ENCODE results near the gene PTPRF. TPM values are rescaled to one million over a fixed set of nuclear protein-coding genes. Genes with fewer than 3 reads are reported as not detected.
A peak's percentile ranks its signal among the peaks of the same experiment; 100 is the strongest.

The PTPRF gene
- total RNA-seq, 1 donor from 2014 or later = 71.1 TPM

GRCh38 chr1:43503534-43503933, 27.1 kb upstream of the PTPRF start:
- Histone ChIP-seq H3K36me3 (no peaks in the 10 kb centered on the region), H3K4me3 (no peak overlapping the region), H3F3A (ENCODE audit: low read depth) (no peaks in the 10 kb centered on the region), H3K79me2 (ENCODE audit: low read depth) (no peaks in the 10 kb centered on the region), H3K9ac (no peak overlapping the region), H3K27ac (no peak overlapping the region), H3K4me1 (no peaks in the 10 kb centered on the region), H4K20me1 (ENCODE audit: low read depth) (no peaks in the 10 kb centered on the region), H2AFZ (replicated peaks) (no peak overlapping the region), H3K27me3 (no peaks in the 10 kb centered on the region), H3K4me2 (no peak overlapping the region), H3K9me3 (ENCODE audit: low read depth) (no peaks in the 10 kb centered on the region)
- Mint-ChIP-seq H3K4me1 (peaks cover 5% of the 10 kb centered on the region), H3K36me3 (peaks cover 1% of the 10 kb centered on the region), H3K4me3 (no peak overlapping the region), H3K27ac (no peak overlapping the region), H3K9me3 (peaks cover 2% of the 10 kb centered on the region), H3K27me3 (ENCODE audit: insufficient read depth, low read depth) (no peaks in the 10 kb centered on the region)
- TF ChIP-seq EZH2phosphoT487 (IDR thresholded peaks at IDR 0.05) = no peak
- TF ChIP-seq, protein P1, sequence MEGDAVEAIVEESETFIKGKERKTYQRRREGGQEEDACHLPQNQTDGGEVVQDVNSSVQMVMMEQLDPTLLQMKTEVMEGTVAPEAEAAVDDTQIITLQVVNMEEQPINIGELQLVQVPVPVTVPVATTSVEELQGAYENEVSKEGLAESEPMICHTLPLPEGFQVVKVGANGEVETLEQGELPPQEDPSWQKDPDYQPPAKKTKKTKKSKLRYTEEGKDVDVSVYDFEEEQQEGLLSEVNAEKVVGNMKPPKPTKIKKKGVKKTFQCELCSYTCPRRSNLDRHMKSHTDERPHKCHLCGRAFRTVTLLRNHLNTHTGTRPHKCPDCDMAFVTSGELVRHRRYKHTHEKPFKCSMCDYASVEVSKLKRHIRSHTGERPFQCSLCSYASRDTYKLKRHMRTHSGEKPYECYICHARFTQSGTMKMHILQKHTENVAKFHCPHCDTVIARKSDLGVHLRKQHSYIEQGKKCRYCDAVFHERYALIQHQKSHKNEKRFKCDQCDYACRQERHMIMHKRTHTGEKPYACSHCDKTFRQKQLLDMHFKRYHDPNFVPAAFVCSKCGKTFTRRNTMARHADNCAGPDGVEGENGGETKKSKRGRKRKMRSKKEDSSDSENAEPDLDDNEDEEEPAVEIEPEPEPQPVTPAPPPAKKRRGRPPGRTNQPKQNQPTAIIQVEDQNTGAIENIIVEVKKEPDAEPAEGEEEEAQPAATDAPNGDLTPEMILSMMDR (IDR thresholded peaks at IDR 0.05) = no peak
- TF ChIP-seq EZH2 (IDR thresholded peaks at IDR 0.05) = no peak
- no peak for DNase-seq (ENCODE audit: low spot score)

GRCh38 chr1:43505077-43505780, 25.5 kb upstream of the PTPRF start:
- Histone ChIP-seq H3K36me3 (no peaks in the 10 kb centered on the region), H3K4me3 (no peak overlapping the region), H3K4me2 (no peak overlapping the region), H4K20me1 (ENCODE audit: low read depth) (no peaks in the 10 kb centered on the region), H3K79me2 (ENCODE audit: low read depth) (no peaks in the 10 kb centered on the region), H3K27ac (no peak overlapping the region), H3K4me1 (no peaks in the 10 kb centered on the region), H3F3A (ENCODE audit: low read depth) (no peaks in the 10 kb centered on the region), H2AFZ (replicated peaks) (no peak overlapping the region), H3K9me3 (ENCODE audit: low read depth) (no peaks in the 10 kb centered on the region), H3K9ac (no peak overlapping the region), H3K27me3 (no peaks in the 10 kb centered on the region)
- no peaks in the 10 kb centered on the region for H3K27me3 Mint-ChIP-seq (ENCODE audit: insufficient read depth, low read depth)
- DNase-seq (ENCODE audit: low spot score) = no peak
- peaks cover 2% of the 10 kb centered on the region for H3K9me3 Mint-ChIP-seq
- H3K4me1 Mint-ChIP-seq = peaks cover 5% of the 10 kb centered on the region
- H3K4me3 Mint-ChIP-seq = peak overlapping the region; percentile 24
- TF ChIP-seq, protein P1 (IDR thresholded peaks at IDR 0.05) = no peak
- TF ChIP-seq EZH2 (IDR thresholded peaks at IDR 0.05) = no peak
- TF ChIP-seq EZH2phosphoT487 (IDR thresholded peaks at IDR 0.05) = no peak
- peak overlapping the region; percentile 60 for H3K27ac Mint-ChIP-seq
- H3K36me3 Mint-ChIP-seq = peaks cover 1% of the 10 kb centered on the region

DNA sequence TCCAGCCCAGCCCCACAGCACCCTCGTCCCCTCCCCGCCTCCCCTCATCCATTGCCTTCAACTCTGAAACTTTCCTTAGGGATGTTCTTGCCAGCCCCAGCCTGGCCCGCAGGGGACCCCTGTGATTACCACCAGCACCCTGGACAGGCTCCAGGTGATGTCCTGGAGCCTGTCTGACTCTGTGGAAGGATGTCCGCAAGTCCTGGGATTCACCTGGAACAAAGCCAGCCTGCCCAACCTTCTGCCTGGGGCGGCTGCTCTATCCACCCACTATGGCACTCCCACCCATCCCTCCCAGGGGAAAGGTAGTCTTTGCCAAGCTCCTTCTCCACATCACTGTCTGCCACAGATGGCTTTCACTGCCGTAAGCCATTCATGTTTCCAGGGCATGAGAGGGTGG, 24.4 kb upstream of the PTPRF start:
- Mint-ChIP-seq H3K27me3 (ENCODE audit: insufficient read depth, low read depth) (no peaks in the 10 kb centered on the region), H3K4me3 (no peak overlapping the region)

More for the DNA sequence above, 24.4 kb upstream of the PTPRF start:
- no peaks in the 10 kb centered on the region for H4K20me1 ChIP-seq (ENCODE audit: low read depth)
- no peak for TF ChIP-seq EZH2phosphoT487 (IDR thresholded peaks at IDR 0.05)
- TF ChIP-seq, protein P1 (IDR thresholded peaks at IDR 0.05) = no peak
- no peak for TF ChIP-seq EZH2 (IDR thresholded peaks at IDR 0.05)
- no peak for DNase-seq (ENCODE audit: low spot score)
- H3K79me2 ChIP-seq (ENCODE audit: low read depth) = no peaks in the 10 kb centered on the region
- Mint-ChIP-seq H3K4me1 (peaks cover 5% of the 10 kb centered on the region), H3K9me3 (peaks cover 1% of the 10 kb centered on the region), H3K27ac (peak overlapping the region; percentile 82), H3K36me3 (no peaks in the 10 kb centered on the region)
- no peaks in the 10 kb centered on the region for H3K9me3 ChIP-seq (ENCODE audit: low read depth)
- no peak overlapping the region for H3K4me2 ChIP-seq
- H3K27ac ChIP-seq = no peak overlapping the region
- no peak overlapping the region for H2AFZ ChIP-seq (replicated peaks)
- no peaks in the 10 kb centered on the region for H3K4me1 ChIP-seq
- H3K27me3 ChIP-seq = no peaks in the 10 kb centered on the region
- H3K4me3 ChIP-seq = no peak overlapping the region
- H3F3A ChIP-seq (ENCODE audit: low read depth) = no peaks in the 10 kb centered on the region
- H3K9ac ChIP-seq = no peak overlapping the region
- no peaks in the 10 kb centered on the region for H3K36me3 ChIP-seq
